HepG2 (cell line): ENCODE measurements around the gene MTCH1. TPM values are rescaled to one million over a fixed set of nuclear protein-coding genes. Genes with fewer than 3 reads are reported as not detected.

ENCODE experiments used
- ATAC-seq: fragments of 200-7000 bp; cut with Tn5 transposase; 3 replicates; pipeline ENCODE4 v1.9.1; 2020; ENCODE audit warnings: mild to moderate bottlenecking, moderate library complexity
- BruUV-seq: library from RNA; stranded (reverse); fragments of 400-500 nt; replicated peaks from 2 replicates; lab custom pipeline; 2021; lab: Mats Ljungman, UMichigan
- CTCF ChIA-PET: fragments of 300-600 bp; formaldehyde crosslinking; extraction: SDS; loops from one replicate; lab custom pipeline; 2021; ENCODE audit warnings: low total read pairs, inconsistent platforms, low intra/inter-chr PET ratio; lab: Yijun Ruan, JAX
- POLR2A ChIA-PET: fragments of 350-600 bp; sonication (Branson Sonifier 250); formaldehyde crosslinking; loops from one replicate; lab custom pipeline; 2020; ENCODE audit warnings: antibody characterized with exemption, inconsistent platforms; lab: Yijun Ruan, JAX
- DNase-seq: peaks from one replicate; pipeline ENCODE4 v3.0.0-alpha.2; 2015; ENCODE audit warnings: low spot score
- FAIRE-seq: peaks from 3 replicates; lab custom pipeline; 2011; peaks lifted over from hg19 to GRCh38; lab: Jason Lieb, UNC
- H2AFZ ChIP-seq: one replicate; pipeline ENCODE4 v1.6.1; 2011; ENCODE audit warnings: low read length, inconsistent platforms
- H3K27ac ChIP-seq: fragments of 300-600 bp; 3 replicates; pipeline ENCODE4 v1.8.0; 2011; ENCODE audit warnings: mixed run types, mild to moderate bottlenecking, mixed read lengths, low read length, inconsistent platforms; ENCODE audit not compliant: insufficient read depth; ENCODE audit errors: extremely low read length
- H3K27me3 ChIP-seq, 2 experiments: fragments of 200-600 bp in 1 of 2; 2 replicates in 1 of 2; 3 replicates in 1 of 2; pipeline versions ENCODE4 v1.6.0 to v1.8.0; 2011; ENCODE audit warnings: low read length in 2 of 2, mild to moderate bottlenecking in 2 of 2, moderate library complexity in 2 of 2, inconsistent platforms in 1 of 2; ENCODE audit not compliant: insufficient read depth in 2 of 2, control insufficient read depth in 1 of 2
- H3K36me3 ChIP-seq, 2 experiments: fragments of 200-600 bp in 1 of 2; replicated peaks in 1 of 2; 2 replicates in 1 of 2; 3 replicates in 1 of 2; pipeline versions ENCODE4 v1.5.1 to v1.8.0; 2011; ENCODE audit warnings: low read length in 2 of 2, inconsistent platforms in 1 of 2; ENCODE audit not compliant: insufficient read depth in 2 of 2, control insufficient read depth in 1 of 2
- H3K4me1 ChIP-seq: 2 replicates; pipeline ENCODE4 v1.5.1; 2012; ENCODE audit warnings: low read length, inconsistent platforms; ENCODE audit not compliant: insufficient read depth
- H3K4me2 ChIP-seq: 2 replicates; pipeline ENCODE4 v1.6.0; 2011; ENCODE audit warnings: low read depth, low read length, inconsistent platforms
- H3K4me3 ChIP-seq, 3 experiments: fragments of 200-600 bp in 1 of 3; sonication (generic), shearing (Covaris generic) in 1 of 3; replicated peaks in 1 of 3; 2 replicates each; pipeline ENCODE4 v1.5.1; 2011 to 2016; ENCODE audit warnings: low read length in 3 of 3, inconsistent platforms in 2 of 3, low read depth in 2 of 3, mild to moderate bottlenecking in 2 of 3, control low read depth in 1 of 3, mixed read lengths in 1 of 3; ENCODE audit not compliant: insufficient read depth in 1 of 3
- H3K79me2 ChIP-seq: one replicate; pipeline ENCODE4 v1.6.1; 2011; ENCODE audit warnings: low read length, inconsistent platforms; ENCODE audit not compliant: insufficient read depth
- H3K9ac ChIP-seq: 2 replicates; pipeline ENCODE4 v1.6.0; 2011; ENCODE audit warnings: mild to moderate bottlenecking, low read depth, low read length, inconsistent platforms; ENCODE audit not compliant: insufficient read depth
- H3K9me3 ChIP-seq: 2 replicates; pipeline ENCODE4 v1.5.1; 2012; ENCODE audit warnings: mild to moderate bottlenecking, low read length
- H4K20me1 ChIP-seq: 2 replicates; pipeline ENCODE4 v1.6.0; 2011; ENCODE audit warnings: inconsistent platforms, mild to moderate bottlenecking, low read length, moderate library complexity; ENCODE audit not compliant: insufficient read depth
- ATF1 ChIP-seq: IDR thresholded peaks from 2 replicates; pipeline ENCODE4 v1.6.1; 2016; ENCODE audit warnings: mild to moderate bottlenecking, control low read depth
- ELF3 ChIP-seq: IDR thresholded peaks from 2 replicates; pipeline ENCODE4 v1.6.1; 2016; ENCODE audit warnings: missing genetic modification reagents, missing compliant biosample characterization
- ETV5 ChIP-seq: IDR thresholded peaks from 2 replicates; pipeline ENCODE4 v1.6.1; 2018; ENCODE audit warnings: missing biosample characterization, missing genetic modification reagents, inconsistent platforms, borderline replicate concordance
- GLI4 ChIP-seq: sonication (generic); formaldehyde crosslinking; IDR thresholded peaks from 2 replicates; pipeline ENCODE4 v1.5.1; 2020; ENCODE audit warnings: missing genetic modification reagents, mild to moderate bottlenecking, moderate library complexity, borderline replicate concordance
- HNRNPK ChIP-seq: fragments of 200-400 bp; formaldehyde crosslinking; IDR thresholded peaks from 2 replicates; pipeline ENCODE4 v1.6.1; 2018; ENCODE audit warnings: low read length, low read depth, moderate library complexity, mild to moderate bottlenecking; ENCODE audit not compliant: poor library complexity, severe bottlenecking
- HNRNPL ChIP-seq: fragments of 200-400 bp; formaldehyde crosslinking; IDR thresholded peaks from 2 replicates; pipeline ENCODE4 v1.6.1; 2017; ENCODE audit warnings: mild to moderate bottlenecking, low read depth, low read length
- SKI ChIP-seq: fragments of 450-650 bp; IDR thresholded peaks from one replicate; pipeline ENCODE4 v1.6.1; 2018; ENCODE audit warnings: mild to moderate bottlenecking; ENCODE audit not compliant: partially characterized antibody
- SPEN ChIP-seq: sonication (generic); formaldehyde crosslinking; IDR thresholded peaks from 2 replicates; pipeline ENCODE4 v1.5.1; 2020; ENCODE audit warnings: low read depth, mild to moderate bottlenecking, missing genetic modification reagents
- ZFP36L2 ChIP-seq: sonication (generic); formaldehyde crosslinking; IDR thresholded peaks from 2 replicates; pipeline ENCODE4 v1.4.0; 2020; ENCODE audit warnings: missing genetic modification reagents
- ZFX ChIP-seq: sonication (generic); formaldehyde crosslinking; IDR thresholded peaks from 2 replicates; pipeline ENCODE4 v1.4.0; 2020; ENCODE audit warnings: mild to moderate bottlenecking, low read depth, missing genetic modification reagents, moderate library complexity
- ZKSCAN8 ChIP-seq: IDR thresholded peaks from 2 replicates; pipeline ENCODE4 v1.6.1; 2016; ENCODE audit warnings: borderline replicate concordance, missing genetic modification reagents, missing compliant biosample characterization
- ZNF143 ChIP-seq: sonication (generic); formaldehyde crosslinking; IDR thresholded peaks from 2 replicates; pipeline ENCODE4 v1.4.0; 2020; ENCODE audit warnings: missing genetic modification reagents
- ZNF20 ChIP-seq: sonication (generic); formaldehyde crosslinking; IDR thresholded peaks from 2 replicates; pipeline ENCODE4 v1.4.0; 2020; ENCODE audit warnings: mild to moderate bottlenecking, moderate library complexity, missing genetic modification reagents
- ZNF224 ChIP-seq: sonication (generic); formaldehyde crosslinking; IDR thresholded peaks from 2 replicates; pipeline ENCODE4 v1.5.0; 2020; ENCODE audit warnings: mild to moderate bottlenecking, missing genetic modification reagents
- ZNF570 ChIP-seq: sonication (generic); formaldehyde crosslinking; IDR thresholded peaks from 2 replicates; pipeline ENCODE4 v1.4.0; 2020; ENCODE audit warnings: mild to moderate bottlenecking, missing genetic modification reagents, borderline replicate concordance
- ZNF577 ChIP-seq: sonication (generic); formaldehyde crosslinking; IDR thresholded peaks from 2 replicates; pipeline ENCODE4 v1.4.0; 2020; ENCODE audit warnings: mild to moderate bottlenecking, low read depth, missing genetic modification reagents, borderline replicate concordance
- ZNF709 ChIP-seq: sonication (generic); formaldehyde crosslinking; IDR thresholded peaks from 2 replicates; pipeline ENCODE4 v1.5.0; 2020; ENCODE audit warnings: mild to moderate bottlenecking, missing genetic modification reagents
- ZNF740 ChIP-seq: sonication (generic); formaldehyde crosslinking; IDR thresholded peaks from 2 replicates; pipeline ENCODE4 v1.4.0; 2020; ENCODE audit warnings: missing genetic modification reagents
- WGBS: methylation state at CpG from one replicate; pipeline ENCODE4 v1.1.6; 2017; ENCODE audit warnings: low lambda C conversion rate; 5-methylcytosine and 5-hydroxymethylcytosine counted together
- in situ Hi-C: cut with HindIII; loops from 2 replicates; pipeline ENCODE4 v1.10.0; 2017; ENCODE audit warnings: low pct_unique_long_range_greater_than_20kb; ENCODE audit not compliant: extremely low pct_ligation_motif_present
- intact Hi-C: fragments of 100-400 bp; cut with micrococcal nuclease; formaldehyde crosslinking; loops from one replicate; pipeline ENCODE4 v1.10.0; 2022; ENCODE audit not compliant: unreplicated experiment
- polyA plus RNA-seq, 8 experiments: library from polyadenylated mRNA; depleted of rRNA in 3 of 8; stranded (reverse) in 7 of 8; unstranded in 1 of 8; fragments of >200 nt; fragmentation: Illumina TruSeq in 4 of 8; extraction: Trizol in 4 of 8; gene quantifications; 2 replicates each; pipeline versions ENCODE4 v1.2.1 to v1.2.3, GENCODE V29; 2011 to 2016; ENCODE audit warnings: low read depth in 4 of 8, missing spikeins in 1 of 8, mixed read lengths in 1 of 8; ENCODE audit not compliant: insufficient read depth in 1 of 8
- total RNA-seq, 5 experiments: library from RNA; depleted of rRNA; stranded (reverse); fragments of >200 nt; fragmentation: Illumina TruSeq; extraction: Trizol; gene quantifications; 2 replicates each; pipeline ENCODE4 v1.2.3, GENCODE V29; 2016; ENCODE audit warnings: low read depth in 1 of 5
- TF ChIP-seq, protein P1 (sequence below): sonication (generic); formaldehyde crosslinking; IDR thresholded peaks from 2 replicates; pipeline ENCODE4 v1.4.0; 2020; ENCODE audit warnings: missing genetic modification reagents, borderline replicate concordance

MTCH1 gene
- total and polyA plus RNA-seq, 2 of the 13 experiments (the other 11 are each of a cell fraction or from before 2014, with no cell fraction given) = 86.2 to 144 TPM

DNA sequence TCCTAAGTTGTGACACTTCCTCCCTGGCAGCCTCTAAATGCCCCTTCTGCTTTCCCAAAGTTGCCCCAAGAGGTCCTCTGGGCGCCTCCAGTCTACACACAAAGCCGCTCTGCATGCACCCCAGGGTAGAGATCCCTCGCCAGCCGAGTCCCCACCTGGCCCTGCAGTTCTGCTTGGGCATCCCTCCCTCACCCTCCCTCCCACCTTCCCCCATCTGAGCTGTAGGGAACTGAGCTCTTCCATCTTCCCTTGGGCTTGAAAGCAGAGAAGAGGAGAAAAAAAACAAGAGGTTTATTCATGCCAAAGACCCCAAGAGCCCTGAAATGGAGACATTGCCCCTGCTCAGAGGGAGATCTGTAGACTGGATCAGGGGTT, 13.7 kb upstream of the MTCH1 start:
- no peak overlapping the region for H3K4me2 ChIP-seq
- H3K4me3 ChIP-seq = no peak overlapping the region
- H4K20me1 ChIP-seq = no peaks in the 10 kb centered on the region
- no peak for DNase-seq
- no peak for ATAC-seq
- H3K9me3 ChIP-seq = no peaks in the 10 kb centered on the region
- no peak overlapping the region for H2AFZ ChIP-seq
- H3K9ac ChIP-seq = no peak overlapping the region
- POLR2A ChIA-PET = no interaction called here
- no TSS peak for BruUV-seq
- H3K27me3 ChIP-seq = peaks cover 7 to 82% of the 10 kb centered on the region in 2 experiments
- 46% methylated on average over 4 of the region's 4 CpGs for WGBS
- H3K27ac ChIP-seq = no peak overlapping the region
- in situ Hi-C loops (no loop called here), intact Hi-C loops (no loop called here)
- TF ChIP-seq HNRNPK (no peak), ZNF143 (CRISPR knock-in tag) (no peak), SKI (no peak), ZFX (no peak), GLI4 (CRISPR knock-in tag) (no peak), ZNF709 (CRISPR knock-in tag) (no peak), SPEN (CRISPR knock-in tag) (no peak), HNRNPL (no peak), ELF3 (CRISPR knock-in tag) (no peak), ETV5 (CRISPR knock-in tag) (no peak), ATF1 (CRISPR knock-in tag) (no peak), ZNF577 (no peak), ZKSCAN8 (CRISPR knock-in tag) (no peak), ZFP36L2 (CRISPR knock-in tag) (no peak), ZNF740 (CRISPR knock-in tag) (no peak), ZNF224 (CRISPR knock-in tag) (no peak), ZNF570 (CRISPR knock-in tag) (no peak), ZNF20 (no peak)
- TF ChIP-seq, protein P1, sequence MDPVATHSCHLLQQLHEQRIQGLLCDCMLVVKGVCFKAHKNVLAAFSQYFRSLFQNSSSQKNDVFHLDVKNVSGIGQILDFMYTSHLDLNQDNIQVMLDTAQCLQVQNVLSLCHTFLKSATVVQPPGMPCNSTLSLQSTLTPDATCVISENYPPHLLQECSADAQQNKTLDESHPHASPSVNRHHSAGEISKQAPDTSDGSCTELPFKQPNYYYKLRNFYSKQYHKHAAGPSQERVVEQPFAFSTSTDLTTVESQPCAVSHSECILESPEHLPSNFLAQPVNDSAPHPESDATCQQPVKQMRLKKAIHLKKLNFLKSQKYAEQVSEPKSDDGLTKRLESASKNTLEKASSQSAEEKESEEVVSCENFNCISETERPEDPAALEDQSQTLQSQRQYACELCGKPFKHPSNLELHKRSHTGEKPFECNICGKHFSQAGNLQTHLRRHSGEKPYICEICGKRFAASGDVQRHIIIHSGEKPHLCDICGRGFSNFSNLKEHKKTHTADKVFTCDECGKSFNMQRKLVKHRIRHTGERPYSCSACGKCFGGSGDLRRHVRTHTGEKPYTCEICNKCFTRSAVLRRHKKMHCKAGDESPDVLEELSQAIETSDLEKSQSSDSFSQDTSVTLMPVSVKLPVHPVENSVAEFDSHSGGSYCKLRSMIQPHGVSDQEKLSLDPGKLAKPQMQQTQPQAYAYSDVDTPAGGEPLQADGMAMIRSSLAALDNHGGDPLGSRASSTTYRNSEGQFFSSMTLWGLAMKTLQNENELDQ (CRISPR knock-in tag) = no peak
- no peaks in the 10 kb centered on the region for H3K79me2 ChIP-seq
- no peaks in the 10 kb centered on the region for H3K36me3 ChIP-seq
- FAIRE-seq = no peak
- CTCF ChIA-PET = no interaction called here
- 0 out of 2 replicates have a peak, but pooled peaks cover 12% of the 10 kb centered on the region for H3K4me1 ChIP-seq
